Coronary artery (tissue), 2 donors: ENCODE results near the gene EPHA4.

ENCODE experiments used
- DNase-seq: peaks from one replicate; pipeline ENCODE4 v3.0.0-alpha.2; 2017; ENCODE audit warnings: low spot score
- H3K27ac ChIP-seq, 2 donors: fragments of 200-600 bp; sonication (generic); one replicate each; pipeline ENCODE4 v1.5.1; 2016 to 2019
- H3K4me3 ChIP-seq: fragments of 200-600 bp; sonication (generic); 2 replicates; pipeline ENCODE4 v1.5.1; 2016; ENCODE audit warnings: mild to moderate bottlenecking, moderate library complexity
- TF ChIP-seq, protein P1 (sequence below): fragments of 200-600 bp; sonication (generic); IDR thresholded peaks from one replicate; pipeline ENCODE4 v1.5.1; 2019; ENCODE audit warnings: antibody characterized with exemption

The EPHA4 gene

DNA sequence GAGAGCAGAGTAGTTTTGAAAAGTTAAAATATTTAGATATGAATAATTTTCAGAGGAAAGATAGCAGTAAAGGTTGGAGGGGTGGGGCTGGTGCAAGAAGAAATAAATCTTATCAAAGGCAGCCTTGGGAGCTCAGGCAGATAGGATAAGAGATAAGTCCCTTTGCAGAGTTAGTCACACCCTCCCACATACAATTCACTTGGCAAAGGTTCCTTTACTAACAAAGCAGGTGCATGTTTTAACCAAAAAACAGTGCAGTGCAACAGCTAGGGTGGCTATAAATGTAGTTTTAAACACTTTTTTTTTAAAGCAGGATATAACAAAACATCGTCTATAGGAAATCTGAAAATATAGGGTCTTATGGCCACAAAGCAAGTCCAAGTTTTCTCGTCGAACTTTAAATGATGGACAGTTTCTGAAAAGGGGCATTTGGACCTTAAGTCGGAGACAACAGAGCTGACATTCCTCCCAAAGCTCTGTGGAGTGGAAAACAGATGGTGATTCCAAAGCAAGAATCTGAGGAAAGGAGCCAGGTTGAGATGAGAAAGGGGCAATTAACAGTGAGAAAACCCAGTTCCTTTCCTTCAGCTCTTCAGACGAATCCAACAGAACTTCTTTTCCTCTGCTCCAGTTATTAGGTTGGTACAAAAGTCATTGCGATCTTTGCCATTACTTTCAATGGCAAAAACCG, 53.0 kb downstream of the EPHA4 start:
- Histone ChIP-seq H3K27ac (no peak overlapping the region), H3K4me3 (no peak overlapping the region)
- TF ChIP-seq, protein P1, sequence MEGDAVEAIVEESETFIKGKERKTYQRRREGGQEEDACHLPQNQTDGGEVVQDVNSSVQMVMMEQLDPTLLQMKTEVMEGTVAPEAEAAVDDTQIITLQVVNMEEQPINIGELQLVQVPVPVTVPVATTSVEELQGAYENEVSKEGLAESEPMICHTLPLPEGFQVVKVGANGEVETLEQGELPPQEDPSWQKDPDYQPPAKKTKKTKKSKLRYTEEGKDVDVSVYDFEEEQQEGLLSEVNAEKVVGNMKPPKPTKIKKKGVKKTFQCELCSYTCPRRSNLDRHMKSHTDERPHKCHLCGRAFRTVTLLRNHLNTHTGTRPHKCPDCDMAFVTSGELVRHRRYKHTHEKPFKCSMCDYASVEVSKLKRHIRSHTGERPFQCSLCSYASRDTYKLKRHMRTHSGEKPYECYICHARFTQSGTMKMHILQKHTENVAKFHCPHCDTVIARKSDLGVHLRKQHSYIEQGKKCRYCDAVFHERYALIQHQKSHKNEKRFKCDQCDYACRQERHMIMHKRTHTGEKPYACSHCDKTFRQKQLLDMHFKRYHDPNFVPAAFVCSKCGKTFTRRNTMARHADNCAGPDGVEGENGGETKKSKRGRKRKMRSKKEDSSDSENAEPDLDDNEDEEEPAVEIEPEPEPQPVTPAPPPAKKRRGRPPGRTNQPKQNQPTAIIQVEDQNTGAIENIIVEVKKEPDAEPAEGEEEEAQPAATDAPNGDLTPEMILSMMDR, result no peak
- DNase-seq, result no peak

DNA sequence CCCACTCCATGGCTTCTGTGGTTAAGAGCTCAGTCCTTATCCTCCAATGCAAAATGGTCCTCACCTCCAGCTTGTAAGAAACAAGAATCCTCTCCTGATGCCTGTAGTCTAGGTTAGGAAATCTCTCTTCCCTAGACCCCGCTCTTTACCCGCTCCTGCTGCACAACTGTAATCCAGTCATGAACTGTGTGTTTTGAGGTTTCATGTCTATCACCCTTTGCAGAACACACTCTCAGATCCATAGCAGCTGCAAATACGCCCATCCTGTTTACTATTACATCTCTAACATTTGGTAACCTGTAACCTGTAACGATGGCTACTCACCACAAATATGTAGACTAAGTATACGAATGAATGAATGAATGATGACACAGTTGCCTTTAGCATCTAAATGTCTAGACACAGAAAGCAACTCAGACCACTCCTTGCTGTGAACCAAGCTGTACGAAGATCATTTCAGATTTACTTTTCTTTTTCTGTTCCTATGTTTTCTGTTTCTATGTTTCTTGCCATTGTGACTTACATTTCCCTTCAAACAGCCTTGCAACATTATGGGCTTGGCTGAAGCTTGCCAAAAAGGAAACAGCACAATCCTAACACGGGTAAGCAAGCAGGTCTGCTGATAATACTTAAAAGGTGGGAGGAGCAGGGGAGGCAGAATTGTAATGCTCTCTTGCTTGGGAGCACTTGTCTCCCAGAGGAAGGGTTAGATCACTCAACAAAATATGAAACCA, 53.7 kb downstream of the EPHA4 start:
- TF ChIP-seq, protein P1, result no peak
- Histone ChIP-seq H3K4me3 (no peak overlapping the region), H3K27ac (no peak overlapping the region)
- DNase-seq, result no peak

- H3K4me3 ChIP-seq, result no peak overlapping the region
Observed at GRCh38 chr2:221517696-221518151, 54.4 kb downstream of the EPHA4 start.

GRCh38 chr2:221517146-221517695, 54.9 kb downstream of the EPHA4 start:
- DNase-seq, result no peak
- TF ChIP-seq, protein P1, result no peak
- H3K27ac ChIP-seq, result no peak overlapping the region

More at GRCh38 chr2:221517696-221518151, 54.4 kb downstream of the EPHA4 start:
- H3K27ac ChIP-seq, result no peak overlapping the region
- TF ChIP-seq, protein P1, result no peak
- DNase-seq, result no peak

DNA sequence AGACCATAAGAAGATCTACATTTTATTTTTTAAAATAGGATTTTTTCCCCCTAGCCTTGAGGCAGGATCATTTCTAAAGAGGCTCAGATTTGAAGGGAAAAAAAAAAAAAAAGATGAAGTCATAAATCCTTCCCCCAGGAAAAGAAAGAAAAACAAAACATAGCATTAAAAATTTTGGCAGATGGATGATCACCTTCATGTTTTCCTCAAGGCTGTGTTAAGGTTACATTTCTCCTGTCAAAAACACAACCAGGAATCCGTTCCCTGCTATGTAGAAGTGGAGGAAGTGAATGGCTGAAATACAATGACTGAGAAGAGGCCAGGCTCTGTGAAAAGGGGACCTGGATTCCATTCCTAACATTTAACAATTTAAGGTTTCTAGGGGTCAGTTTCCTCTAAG, 56.2 kb downstream of the EPHA4 start:
- no peak overlapping the region for H3K27ac ChIP-seq
- H3K4me3 ChIP-seq, result no peak overlapping the region
- no peak for DNase-seq
- TF ChIP-seq, protein P1, result no peak

More at GRCh38 chr2:221517146-221517695, 54.9 kb downstream of the EPHA4 start:
- H3K4me3 ChIP-seq, result no peak overlapping the region

DNA sequence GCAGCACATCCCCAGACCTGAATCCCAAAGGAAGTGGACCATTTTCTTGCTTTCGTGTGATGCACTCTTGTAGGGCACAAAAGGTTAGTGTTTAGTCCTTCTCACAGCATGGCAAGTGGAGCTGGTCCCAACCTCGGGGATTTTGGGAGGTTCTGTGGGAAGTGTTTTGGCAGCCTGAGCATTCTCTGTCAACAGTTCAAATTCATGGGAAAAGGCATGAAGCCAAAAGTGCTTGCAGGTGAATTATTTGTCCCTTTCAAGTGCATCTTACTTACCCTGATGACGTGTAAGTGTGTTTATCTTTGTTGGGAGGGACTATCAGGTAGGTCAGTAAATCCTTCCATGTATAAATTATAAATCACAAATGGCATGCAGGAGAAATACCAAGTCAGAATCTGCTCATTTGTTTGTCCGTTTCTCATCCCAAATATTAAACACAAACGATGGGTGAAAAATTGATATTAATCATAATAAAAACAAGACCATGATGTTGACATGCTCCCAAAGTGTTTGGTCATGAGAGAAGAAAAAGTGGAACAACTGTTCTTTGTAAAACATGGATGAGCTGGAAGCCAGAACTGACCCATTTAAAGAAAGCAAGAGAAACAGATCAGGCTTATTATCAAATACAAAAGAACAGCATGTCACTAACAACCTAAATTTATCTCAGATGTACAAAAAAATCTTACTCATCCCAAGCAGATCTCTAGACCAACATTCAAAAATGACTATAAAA, 57.6 kb downstream of the EPHA4 start:
- H3K27ac ChIP-seq, result no peak overlapping the region

More for the DNA sequence above, 57.6 kb downstream of the EPHA4 start:
- DNase-seq, result no peak
- TF ChIP-seq, protein P1, result no peak
- no peak overlapping the region for H3K4me3 ChIP-seq
